Mesendoderm (in vitro differentiated cells): ENCODE data around the gene PRCD.

Source experiments
- DNase-seq: peaks from one replicate; pipeline ENCODE4 v3.0.0; 2013
- H2AK5ac ChIP-seq: 2 replicates; pipeline ENCODE4 v1.6.1; 2013; ENCODE audit warnings: low read length, inconsistent platforms
- H2BK120ac ChIP-seq: 2 replicates; pipeline ENCODE4 v1.6.1; 2013; ENCODE audit warnings: low read depth, mild to moderate bottlenecking, low read length, moderate library complexity, mixed read lengths
- H2BK15ac ChIP-seq: replicated peaks from 2 replicates; pipeline ENCODE4 v1.6.1; 2013; ENCODE audit warnings: low read depth, mild to moderate bottlenecking, moderate library complexity
- H2BK5ac ChIP-seq: 2 replicates; pipeline ENCODE4 v1.6.1; 2013; ENCODE audit warnings: low read length, inconsistent platforms
- H3K18ac ChIP-seq: 2 replicates; pipeline ENCODE4 v1.6.1; 2013; ENCODE audit warnings: mild to moderate bottlenecking, low read length, mixed read lengths
- H3K23ac ChIP-seq: one replicate; pipeline ENCODE4 v1.6.1; 2013; ENCODE audit warnings: low read length
- H3K27ac ChIP-seq: 2 replicates; pipeline ENCODE4 v1.5.1; 2013; ENCODE audit warnings: low read depth, mild to moderate bottlenecking, inconsistent platforms, low read length, moderate library complexity
- H3K27me3 ChIP-seq: 2 replicates; pipeline ENCODE4 v1.6.1; 2013; ENCODE audit warnings: low read length, control low read depth, mild to moderate bottlenecking, inconsistent platforms; ENCODE audit not compliant: insufficient read depth, poor library complexity
- H3K36me3 ChIP-seq: 2 replicates; pipeline ENCODE4 v1.6.1; 2013; ENCODE audit warnings: low read length, inconsistent platforms; ENCODE audit not compliant: control insufficient read depth, insufficient read depth
- H3K4ac ChIP-seq: one replicate; pipeline ENCODE4 v1.6.1; 2013; ENCODE audit warnings: low read depth, mild to moderate bottlenecking, low read length, moderate library complexity
- H3K4me1 ChIP-seq: 2 replicates; pipeline ENCODE4 v1.6.1; 2013; ENCODE audit warnings: low read depth, low read length, inconsistent platforms; ENCODE audit not compliant: control insufficient read depth
- H3K4me2 ChIP-seq: 2 replicates; pipeline ENCODE4 v1.6.1; 2013; ENCODE audit warnings: low read length
- H3K4me3 ChIP-seq: 2 replicates; pipeline ENCODE4 v1.5.1; 2013; ENCODE audit warnings: mild to moderate bottlenecking, low read length
- H3K56ac ChIP-seq: one replicate; pipeline ENCODE4 v1.6.1; 2013; ENCODE audit warnings: low read length
- H3K79me1 ChIP-seq: 2 replicates; pipeline ENCODE4 v1.6.1; 2013; ENCODE audit warnings: low read length, inconsistent platforms
- H3K79me2 ChIP-seq: 2 replicates; pipeline ENCODE4 v1.6.1; 2013; ENCODE audit warnings: mild to moderate bottlenecking, low read length; ENCODE audit not compliant: control insufficient read depth, insufficient read depth
- H3K9ac ChIP-seq: 2 replicates; pipeline ENCODE4 v1.6.1; 2013; ENCODE audit warnings: low read length, inconsistent platforms
- H4K5ac ChIP-seq: one replicate; pipeline ENCODE4 v1.6.1; 2013; ENCODE audit warnings: low read length
- H4K8ac ChIP-seq: one replicate; pipeline ENCODE4 v1.6.1; 2013; ENCODE audit warnings: low read depth, mild to moderate bottlenecking, control low read depth, low read length, moderate library complexity
- WGBS: extraction: QIAGEN DNeasy Blood & Tissue Kit; methylation state at CpG from one replicate; pipeline ENCODE4 v1.1.7; 2013; ENCODE audit warnings: low lambda C conversion rate, missing lambda C conversion rate; ENCODE audit not compliant: insufficient coverage; ENCODE audit errors: extremely low coverage; 5-methylcytosine and 5-hydroxymethylcytosine counted together

PRCD gene

GRCh38 chr17:76540381-76541300 lies 797 bp downstream of the PRCD start:
- no peak overlapping the region for H2BK5ac ChIP-seq
- H2AK5ac ChIP-seq, result no peak overlapping the region
- no peak overlapping the region for H3K23ac ChIP-seq
- no peak overlapping the region for H2BK120ac ChIP-seq
- peaks cover 19% of the 10 kb centered on the region for H3K4me1 ChIP-seq
- no CpG with 5 or more reads among the region's 27 CpGs for WGBS
- peak; percentile 99 for DNase-seq
- peak overlapping the region; percentile 88 for H3K56ac ChIP-seq
- peaks cover 1% of the 10 kb centered on the region for H3K27me3 ChIP-seq
- H3K9ac ChIP-seq, result peak overlapping the region; percentile 62
- H3K4me3 ChIP-seq, result no peak overlapping the region
- no peaks in the 10 kb centered on the region for H3K79me1 ChIP-seq
- H4K5ac ChIP-seq, result no peak overlapping the region
- H3K4ac ChIP-seq, result no peak overlapping the region
- H3K36me3 ChIP-seq, result no peaks in the 10 kb centered on the region
- H3K18ac ChIP-seq, result no peak overlapping the region
- H3K27ac ChIP-seq, result no peak overlapping the region
- peak overlapping the region; percentile 69 for H3K4me2 ChIP-seq
- no peak overlapping the region for H2BK15ac ChIP-seq
- no peaks in the 10 kb centered on the region for H3K79me2 ChIP-seq
- H4K8ac ChIP-seq, result no peak overlapping the region

- no peak overlapping the region for H2BK15ac ChIP-seq
- no peak overlapping the region for H3K9ac ChIP-seq
- DNase-seq, result no peak
- no peak overlapping the region for H3K27ac ChIP-seq
- no peak overlapping the region for H3K4me3 ChIP-seq
- H2BK5ac ChIP-seq, result no peak overlapping the region
- no peaks in the 10 kb centered on the region for H3K36me3 ChIP-seq
- H2AK5ac ChIP-seq, result peak overlapping the region; percentile 15
- peak overlapping the region; percentile 31 for H3K56ac ChIP-seq
- H3K79me2 ChIP-seq, result no peaks in the 10 kb centered on the region
- no peak overlapping the region for H3K18ac ChIP-seq
- H4K5ac ChIP-seq, result no peak overlapping the region
- no peak overlapping the region for H3K4me2 ChIP-seq
- H2BK120ac ChIP-seq, result no peak overlapping the region
- no peaks in the 10 kb centered on the region for H3K79me1 ChIP-seq
- no peak overlapping the region for H3K4ac ChIP-seq
- peaks cover under 1% of the 10 kb centered on the region for H3K27me3 ChIP-seq
- H4K8ac ChIP-seq, result no peak overlapping the region
- WGBS, result no CpG with 5 or more reads among the region's 10 CpGs
- peaks cover 21% of the 10 kb centered on the region for H3K4me1 ChIP-seq
- H3K23ac ChIP-seq, result no peak overlapping the region
These were observed 2.1 kb downstream of the PRCD start for GRCh38 chr17:76541739-76542454.

GRCh38 chr17:76542566-76542971 lies 2.7 kb downstream of the PRCD start:
- Histone ChIP-seq H4K5ac (no peak overlapping the region), H2BK15ac (no peak overlapping the region), H3K27ac (no peak overlapping the region), H3K4me3 (no peak overlapping the region), H4K8ac (no peak overlapping the region), H3K23ac (no peak overlapping the region), H3K4ac (peak overlapping the region; percentile 39), H3K79me2 (no peaks in the 10 kb centered on the region), H3K4me1 (peaks cover 21% of the 10 kb centered on the region), H3K56ac (peak overlapping the region; percentile 44), H2BK120ac (peak overlapping the region; percentile 6), H3K27me3 (no peaks in the 10 kb centered on the region), H3K9ac (no peak overlapping the region), H3K79me1 (no peaks in the 10 kb centered on the region), H2AK5ac (peak overlapping the region; percentile 15), H3K18ac (no peak overlapping the region), H3K36me3 (no peaks in the 10 kb centered on the region), H3K4me2 (no peak overlapping the region), H2BK5ac (peak overlapping the region; percentile 8)
- DNase-seq, result no peak
- WGBS, result no CpG with 5 or more reads among the region's 10 CpGs

DNA sequence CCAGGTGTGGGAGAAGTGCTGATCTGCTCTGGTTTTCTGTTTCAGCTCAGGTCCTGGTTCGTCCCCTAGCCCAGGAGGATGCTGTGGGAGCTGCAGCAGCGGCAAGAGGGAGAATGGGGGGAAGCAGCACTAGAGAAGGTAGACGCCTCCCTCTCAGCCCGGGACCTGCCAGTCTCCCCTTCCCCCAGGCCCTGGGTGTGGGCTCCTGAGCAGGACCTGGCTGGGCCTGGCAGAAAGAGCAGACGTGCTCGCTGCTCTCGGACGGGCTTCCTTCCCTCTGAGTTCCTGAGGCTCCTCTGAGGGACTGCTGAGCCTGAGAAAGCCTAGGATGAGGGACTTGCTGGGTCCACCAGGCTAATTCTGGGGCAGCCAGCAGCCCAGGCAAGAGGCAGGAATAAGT lies 3.1 kb downstream of the PRCD start:
- DNase-seq, result no peak
- Histone ChIP-seq H3K4me2 (no peak overlapping the region), H2BK15ac (no peak overlapping the region), H2BK5ac (peak overlapping the region; percentile 43), H2BK120ac (no peak overlapping the region), H3K23ac (no peak overlapping the region), H3K79me2 (no peaks in the 10 kb centered on the region), H3K18ac (peak overlapping the region; percentile 17), H3K4ac (peak overlapping the region; percentile 39), H3K9ac (peak overlapping the region; percentile 21), H2AK5ac (no peak overlapping the region), H3K56ac (peak overlapping the region; percentile 71), H3K27me3 (no peaks in the 10 kb centered on the region), H3K4me3 (no peak overlapping the region), H3K4me1 (peaks cover 21% of the 10 kb centered on the region), H4K8ac (no peak overlapping the region), H3K36me3 (no peaks in the 10 kb centered on the region), H3K79me1 (no peaks in the 10 kb centered on the region), H3K27ac (peak overlapping the region; percentile 70), H4K5ac (no peak overlapping the region)
- no CpG with 5 or more reads among the region's 8 CpGs for WGBS

GRCh38 chr17:76543482-76543825 lies 3.6 kb downstream of the PRCD start:
- H3K18ac ChIP-seq, result peak overlapping the region; percentile 17
- H2BK120ac ChIP-seq, result no peak overlapping the region
- no peak overlapping the region for H4K5ac ChIP-seq
- no peak overlapping the region for H4K8ac ChIP-seq
- no peaks in the 10 kb centered on the region for H3K79me1 ChIP-seq
- peaks cover 21% of the 10 kb centered on the region for H3K4me1 ChIP-seq
- H3K27me3 ChIP-seq, result no peaks in the 10 kb centered on the region
- no peak overlapping the region for H3K4me3 ChIP-seq
- no CpG with 5 or more reads among the region's 6 CpGs for WGBS
- H2BK15ac ChIP-seq, result no peak overlapping the region
- peak overlapping the region; percentile 71 for H3K56ac ChIP-seq
- no peaks in the 10 kb centered on the region for H3K79me2 ChIP-seq
- peak overlapping the region; percentile 21 for H3K9ac ChIP-seq
- no peak overlapping the region for H3K23ac ChIP-seq
- no peaks in the 10 kb centered on the region for H3K36me3 ChIP-seq
- H3K27ac ChIP-seq, result peak overlapping the region; percentile 70
- peak overlapping the region; percentile 45 for H2AK5ac ChIP-seq
- no peak overlapping the region for H2BK5ac ChIP-seq
- DNase-seq, result peak; percentile 62
- H3K4me2 ChIP-seq, result no peak overlapping the region
- H3K4ac ChIP-seq, result peak overlapping the region; percentile 28
